ENCODE measurements around the gene KLK2.
"Not testable (repeated sequence)": the region's sequence is repeated elsewhere in the genome, so short reads cannot be mapped to it uniquely, and the experiment has no call there.

The KLK2 gene

GRCh38 chr19:50894478-50895356 lies 21.5 kb downstream of the KLK2 start:
- DNase-seq (ENCODE audit: low read depth in 2 of 2) = no peak

- DNase-seq (ENCODE audit: low read depth in 2 of 2) = not testable (repeated sequence)
Observed at GRCh38 chr19:50896089-50896590, 22.9 kb downstream of the KLK2 start.

GRCh38 chr19:50896591-50897190 lies 23.5 kb downstream of the KLK2 start:
- no peak for DNase-seq (ENCODE audit: low read depth in 2 of 2)

GRCh38 chr19:50897191-50897607 lies 24.0 kb downstream of the KLK2 start:
- no peak for DNase-seq (ENCODE audit: low read depth in 2 of 2)

GRCh38 chr19:50897612-50898011 lies 24.4 kb downstream of the KLK2 start:
- DNase-seq (ENCODE audit: low read depth in 2 of 2) = no peak

GRCh38 chr19:50898018-50898417 lies 24.8 kb downstream of the KLK2 start:
- DNase-seq (ENCODE audit: low read depth in 2 of 2) = no peak

GRCh38 chr19:50899569-50899968 lies 26.3 kb downstream of the KLK2 start:
- DNase-seq (ENCODE audit: low read depth in 2 of 2) = no peak

- no peak for DNase-seq (ENCODE audit: low read depth in 2 of 2)
Observed at GRCh38 chr19:50902640-50903039, 29.4 kb downstream of the KLK2 start.

GRCh38 chr19:50906217-50906616 lies 33.0 kb downstream of the KLK2 start:
- DNase-seq (ENCODE audit: low read depth in 2 of 2) = no peak

- DNase-seq (ENCODE audit: low read depth in 2 of 2) = no peak
Observed at GRCh38 chr19:50908336-50908735, 35.1 kb downstream of the KLK2 start.

- DNase-seq (ENCODE audit: low read depth in 2 of 2) = no peak
Observed at GRCh38 chr19:50909240-50910070, 36.2 kb downstream of the KLK2 start.

GRCh38 chr19:50910722-50911121 lies 37.5 kb downstream of the KLK2 start:
- DNase-seq (ENCODE audit: low read depth in 2 of 2) = no peak

- no peak for DNase-seq (ENCODE audit: low read depth in 2 of 2)
Observed at GRCh38 chr19:50911206-50912101, 38.2 kb downstream of the KLK2 start, which contains the start of gene KLK4. TSS of gene KLK4 (minus strand) at chr19:50911395. CDS start at chr19:50910738, 657 bp downstream.

GRCh38 chr19:50912102-50912599 lies 38.9 kb downstream of the KLK2 start:
- no peak for DNase-seq (ENCODE audit: low read depth in 2 of 2)

- DNase-seq (ENCODE audit: low read depth in 2 of 2) = no peak
Observed at GRCh38 chr19:50912727-50913716, 39.8 kb downstream of the KLK2 start.

GRCh38 chr19:50916069-50916468 lies 42.8 kb downstream of the KLK2 start:
- DNase-seq (ENCODE audit: low read depth in 2 of 2) = no peak

GRCh38 chr19:50921426-50922316 lies 48.4 kb downstream of the KLK2 start:
- no peak for DNase-seq (ENCODE audit: low read depth in 2 of 2)

- DNase-seq (ENCODE audit: low read depth in 2 of 2) = peak; percentile 38 to 46
Observed at GRCh38 chr19:50922317-50922853, 49.1 kb downstream of the KLK2 start.
